ENCODE measurements around the gene CCNY. TPM values are rescaled to one million over a fixed set of nuclear protein-coding genes. Genes with fewer than 3 reads are reported as not detected.
A peak's percentile ranks its signal among the peaks of the same experiment; 100 is the strongest.

Gene CCNY
- total RNA-seq, 1 experiment from 2014 or later: 51.9 TPM

GRCh38 chr10:35339942-35340341, 3.6 kb downstream of the CCNY start:
- intact Hi-C loops (cut with micrococcal nuclease; ENCODE audit: unreplicated experiment): loop anchor here (5.0 to 10.0 kb wide), 2 partner anchors 77 to 95 kb away; no protein-coding TSS in a partner anchor
- in situ Hi-C loops (cut with HindIII; ENCODE audit: low pct_unique_long_range_greater_than_20kb, low sequenced_read_pairs): no loop called here
- Histone ChIP-seq H3K4me3 (ENCODE audit: low read depth in 2 of 2, low read length in 2 of 2) (no peak overlapping the region), H3K4me1 (ENCODE audit: control insufficient read depth, insufficient read depth, low read length) (peaks cover 26% of the 10 kb centered on the region), H3K9me3 (ENCODE audit: control insufficient read depth, insufficient read depth, low read depth, low read length) (no peaks in the 10 kb centered on the region), H3K27ac (ENCODE audit: low read length) (no peak overlapping the region), H3K36me3 (ENCODE audit: control insufficient read depth, insufficient read depth, low read length) (no peaks in the 10 kb centered on the region; the same call in 1 of the 2 replicates), H3K27me3 (ENCODE audit: control insufficient read depth, insufficient read depth, low read length) (no peaks in the 10 kb centered on the region)
- DNase-seq (ENCODE audit: low read depth, low spot score) (no peak), ATAC-seq (no peak)
- CTCF ChIA-PET: no interaction called here
- TF ChIP-seq REST (IDR thresholded peaks at IDR 0.05; ENCODE audit: insufficient read depth in 1 of 2, low read depth in 2 of 2, low read length in 1 of 2) (no peak), POLR2AphosphoS5 (IDR thresholded peaks at IDR 0.05; ENCODE audit: low read depth, low read length) (no peak), SIN3A (IDR thresholded peaks at IDR 0.05; ENCODE audit: borderline replicate concordance, insufficient read depth, low read depth, low read length) (no peak), TCF7L2 (IDR thresholded peaks at IDR 0.05; ENCODE audit: low read depth, low read length) (no peak), CTCF (IDR thresholded peaks at IDR 0.05) (no peak)
- POLR2A ChIA-PET: no interaction called here
- BruUV-seq (replicated peaks): TSS peak; percentile 65

GRCh38 chr10:35340975-35341374, 4.7 kb downstream of the CCNY start:
- Histone ChIP-seq H3K27me3 (ENCODE audit: control insufficient read depth, insufficient read depth, low read length) (no peaks in the 10 kb centered on the region), H3K9me3 (ENCODE audit: control insufficient read depth, insufficient read depth, low read depth, low read length) (no peaks in the 10 kb centered on the region), H3K27ac (ENCODE audit: low read length) (no peak overlapping the region), H3K36me3 (ENCODE audit: control insufficient read depth, insufficient read depth, low read length) (no peaks in the 10 kb centered on the region; the same call in 1 of the 2 replicates), H3K4me1 (ENCODE audit: control insufficient read depth, insufficient read depth, low read length) (peaks cover 26% of the 10 kb centered on the region), H3K4me3 (ENCODE audit: low read depth in 2 of 2, low read length in 2 of 2) (no peak overlapping the region)
- in situ Hi-C loops (cut with HindIII; ENCODE audit: low pct_unique_long_range_greater_than_20kb, low sequenced_read_pairs): no loop called here
- no TSS peak for BruUV-seq (replicated peaks)
- TF ChIP-seq POLR2AphosphoS5 (IDR thresholded peaks at IDR 0.05; ENCODE audit: low read depth, low read length) (no peak), REST (IDR thresholded peaks at IDR 0.05; ENCODE audit: insufficient read depth in 1 of 2, low read depth in 2 of 2, low read length in 1 of 2) (no peak), TCF7L2 (IDR thresholded peaks at IDR 0.05; ENCODE audit: low read depth, low read length) (no peak)
- DNase-seq (ENCODE audit: low read depth, low spot score): no peak
- CTCF ChIA-PET: no interaction called here
- POLR2A ChIA-PET: no interaction called here
- intact Hi-C loops (cut with micrococcal nuclease; ENCODE audit: unreplicated experiment): loop anchor here (10.0 kb wide), 1 partner anchor 96 kb away; no protein-coding TSS in a partner anchor
- ATAC-seq: no peak

Measured in Panc1 (cell line).